Stimulated activated CD4-positive, alpha-beta T cell treated with anti-CD3 and anti-CD28 coated beads, Interleukin-1b, Interleukin-23, amount 100 ng/mL, for 24 hours (primary cell): ENCODE results near the gene DLX6.

ENCODE experiments used
- DNase-seq, 4 experiments: peaks; one replicate each; pipeline ENCODE4 v3.0.0-alpha.2; 2020; ENCODE audit warnings: low read depth in 4 of 4, low spot score in 1 of 4

DLX6 gene

DNA sequence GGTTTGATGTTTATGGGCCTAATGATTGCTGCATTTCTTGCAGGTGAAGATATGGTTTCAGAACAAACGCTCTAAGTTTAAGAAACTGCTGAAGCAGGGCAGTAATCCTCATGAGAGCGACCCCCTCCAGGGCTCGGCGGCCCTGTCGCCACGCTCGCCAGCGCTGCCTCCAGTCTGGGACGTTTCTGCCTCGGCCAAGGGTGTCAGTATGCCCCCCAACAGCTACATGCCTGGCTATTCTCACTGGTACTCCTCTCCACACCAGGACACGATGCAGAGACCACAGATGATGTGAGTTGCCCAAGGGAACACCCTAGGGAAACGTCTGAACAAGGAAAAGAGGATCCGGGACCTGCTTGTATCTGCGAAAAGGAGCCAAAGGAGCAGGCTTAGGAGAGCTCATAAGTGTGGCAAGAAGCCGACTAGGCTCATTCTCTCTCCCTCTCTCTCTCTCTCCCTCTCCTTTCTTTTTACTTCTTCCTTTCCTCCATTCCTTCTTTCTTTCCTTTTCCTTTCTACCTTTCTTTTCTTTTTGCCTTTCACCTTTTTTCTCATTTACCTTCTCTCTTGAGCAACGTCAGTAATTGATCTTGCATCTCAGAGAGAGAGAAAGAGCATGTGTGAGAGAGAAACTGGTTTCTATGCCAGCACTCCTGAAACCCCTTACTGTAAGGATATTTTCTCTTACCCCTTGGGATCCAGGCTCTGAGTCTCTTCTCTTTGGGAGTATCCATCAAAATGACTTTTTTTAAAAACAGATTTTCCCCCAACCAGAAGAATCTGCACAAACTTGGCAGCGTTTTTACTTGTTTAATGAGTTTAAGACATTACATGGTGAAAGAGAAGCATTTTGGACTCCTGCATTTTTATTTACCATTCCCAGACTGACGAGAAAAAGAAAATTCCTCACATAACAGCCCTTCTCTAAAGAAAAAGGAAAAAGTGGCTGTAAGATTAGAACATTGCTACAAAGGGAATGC is 4.7 kb downstream of the DLX6 start:
- DNase-seq, result no peak

DNA sequence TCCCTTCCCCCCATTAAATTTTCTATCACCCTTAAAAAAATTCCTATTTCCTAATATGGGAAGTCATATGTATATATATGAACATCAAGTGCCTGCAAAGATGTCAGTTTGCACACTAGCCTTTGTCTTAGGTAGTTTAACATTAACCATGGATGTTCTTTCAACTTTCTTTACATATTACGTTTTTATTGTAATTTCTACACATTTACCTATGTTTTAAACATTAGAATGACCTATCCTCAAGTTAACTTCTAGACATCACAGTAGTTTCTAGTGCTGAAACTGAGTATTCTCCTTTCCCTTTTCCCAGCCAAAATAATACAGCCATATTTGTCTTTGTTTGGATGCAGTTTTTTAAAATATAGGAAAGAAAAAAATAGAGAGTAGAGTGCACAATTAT is 5.8 kb downstream of the DLX6 start:
- DNase-seq, result no peak

DNA sequence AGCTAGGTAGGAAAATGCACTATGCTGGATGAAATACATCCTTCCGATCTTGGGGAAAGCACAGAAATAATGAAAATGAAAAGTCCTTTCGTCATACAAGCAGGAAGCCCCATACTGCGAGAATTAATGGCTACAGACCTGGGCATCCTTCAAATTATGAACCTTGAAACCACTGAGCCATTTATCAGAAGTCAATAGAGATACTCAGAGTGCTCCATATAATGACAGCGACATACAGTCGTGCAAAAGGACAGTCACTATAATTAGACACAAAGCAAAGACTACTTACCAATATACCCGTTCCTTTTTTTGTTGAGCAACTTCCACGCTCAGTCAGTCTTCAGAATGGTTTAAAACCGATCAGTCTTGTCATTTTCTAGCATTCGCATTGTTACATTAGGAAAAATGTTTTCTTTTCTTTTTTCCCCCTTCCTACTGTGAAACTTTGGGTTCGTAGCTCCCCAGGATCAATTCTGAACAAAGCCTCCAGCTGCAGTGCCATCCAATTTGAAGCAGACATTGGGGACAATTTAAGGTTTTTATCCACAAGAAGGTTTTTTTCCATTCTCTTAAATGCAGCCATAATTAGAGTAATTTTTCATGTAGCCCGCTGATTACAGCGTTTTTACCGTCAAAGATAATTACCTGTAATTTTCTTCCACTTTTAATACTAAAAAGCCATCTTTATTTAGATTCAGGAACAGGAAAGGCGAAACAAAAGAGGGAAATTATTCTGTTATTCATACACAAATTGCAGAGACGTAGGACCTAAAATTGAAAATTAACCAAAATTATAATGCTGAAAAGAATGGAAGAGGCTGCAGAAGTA is 6.4 kb downstream of the DLX6 start:
- no peak for DNase-seq

DNA sequence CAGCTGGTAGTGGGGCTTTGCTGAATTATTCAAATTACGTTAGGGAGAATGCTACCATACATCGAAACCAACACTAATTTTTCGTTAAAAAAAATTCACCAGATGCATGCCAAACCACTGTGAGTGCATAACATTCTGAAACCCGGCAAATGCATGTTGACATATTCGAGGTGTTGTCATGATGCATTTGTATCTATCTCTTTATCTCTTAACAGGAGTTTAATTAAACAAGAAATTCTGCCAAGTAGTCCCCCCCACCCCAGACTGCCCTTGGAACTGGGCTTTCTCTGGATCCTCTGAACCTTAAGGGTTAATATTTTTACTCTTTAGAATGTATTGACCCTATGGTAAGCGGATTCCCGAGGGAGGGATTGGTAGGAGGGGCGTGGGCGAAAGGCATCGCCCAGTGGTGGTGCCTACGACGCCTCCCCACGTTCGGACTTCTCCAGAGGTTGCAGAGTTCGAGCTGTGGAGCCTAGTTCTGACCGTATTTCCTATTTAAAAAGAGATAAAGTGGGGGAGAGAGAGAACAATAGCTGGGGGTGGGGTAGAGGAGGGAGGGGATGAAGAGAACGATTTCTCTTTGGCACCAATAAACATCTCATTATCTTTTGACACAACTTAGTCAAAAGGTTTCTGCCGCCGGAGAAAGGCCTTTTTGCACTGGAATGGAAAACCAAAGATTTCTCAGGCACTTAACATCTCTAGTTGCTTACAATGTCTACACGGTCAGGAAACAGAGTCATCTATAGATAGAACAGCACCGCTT is 7.2 kb downstream of the DLX6 start:
- DNase-seq, result no peak

DNA sequence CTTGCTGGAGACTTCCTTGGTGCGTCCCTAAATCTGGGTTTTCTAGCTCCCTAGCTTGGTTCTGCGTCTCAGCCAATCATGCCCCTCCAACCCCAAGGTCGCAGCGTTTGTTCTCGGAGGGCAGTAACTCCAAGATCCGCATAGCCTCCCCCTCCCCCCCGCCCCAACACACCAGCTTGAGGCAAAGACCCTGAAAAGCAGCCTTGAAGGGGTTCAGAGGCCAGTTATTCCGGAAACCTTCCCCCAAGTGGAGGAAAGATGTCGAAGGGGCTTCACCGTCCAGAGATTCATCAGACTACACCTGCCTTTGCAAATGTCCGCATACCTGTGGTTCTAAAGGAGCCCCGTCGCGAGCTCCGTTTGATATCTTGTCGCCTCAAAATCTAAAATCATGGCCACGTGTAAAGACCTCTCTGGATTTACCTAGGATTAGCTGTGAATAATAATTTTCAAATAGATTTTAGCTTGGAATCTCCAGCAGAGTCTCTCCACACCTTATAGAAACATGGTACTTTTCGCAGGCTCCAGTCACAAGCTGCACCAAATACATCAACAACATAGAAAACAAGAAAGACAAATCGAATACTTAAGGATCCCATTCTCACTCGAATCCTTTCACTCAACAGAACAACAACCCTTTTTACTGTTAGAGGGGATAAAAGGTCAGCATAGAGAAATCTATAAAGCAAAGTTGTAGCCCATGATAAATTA is 7.9 kb downstream of the DLX6 start:
- DNase-seq, result no peak

DNA sequence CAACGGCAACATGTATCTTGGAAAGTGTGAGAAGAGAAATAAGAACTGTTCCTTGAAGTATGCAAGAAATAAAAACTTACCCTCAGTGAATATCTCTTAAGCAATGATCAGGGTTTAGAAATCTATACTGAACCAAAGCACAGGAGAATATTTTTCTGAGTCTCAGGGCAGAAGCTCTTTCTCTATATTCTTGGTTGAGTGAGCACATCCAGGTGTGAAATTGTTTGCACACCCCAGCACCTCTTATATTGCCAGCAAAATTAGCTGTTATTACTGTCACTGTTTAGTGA is 8.4 kb downstream of the DLX6 start:
- DNase-seq, result no peak

DNA sequence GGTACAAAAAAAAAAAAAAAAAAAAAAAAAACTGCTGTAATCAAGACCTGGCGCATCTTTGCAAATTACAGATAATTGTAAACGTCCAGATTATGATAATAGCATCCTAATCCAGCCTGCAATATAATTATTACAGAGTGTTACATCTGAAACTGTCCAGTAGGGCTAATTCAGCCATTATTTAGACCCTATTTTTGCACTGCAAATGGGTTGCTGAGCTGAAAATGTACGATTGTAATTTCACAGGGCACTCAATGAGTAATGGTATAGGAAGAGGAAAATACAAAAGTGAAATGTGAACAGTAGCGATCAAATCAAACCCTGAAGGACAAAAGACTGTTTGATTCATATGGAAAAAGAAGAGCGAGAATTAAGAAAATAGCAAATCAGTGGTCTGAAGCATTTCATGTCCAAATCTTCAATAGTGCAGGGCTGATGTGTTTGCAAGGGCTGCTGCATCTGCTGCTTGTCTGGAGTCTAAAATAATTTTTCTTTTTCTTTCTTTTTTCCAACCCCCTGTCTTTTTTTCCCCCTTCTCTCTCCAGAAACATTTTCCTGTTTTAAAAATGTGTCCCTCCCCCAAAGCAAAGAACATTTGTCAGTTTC is 8.9 kb downstream of the DLX6 start:
- no peak for DNase-seq

DNA sequence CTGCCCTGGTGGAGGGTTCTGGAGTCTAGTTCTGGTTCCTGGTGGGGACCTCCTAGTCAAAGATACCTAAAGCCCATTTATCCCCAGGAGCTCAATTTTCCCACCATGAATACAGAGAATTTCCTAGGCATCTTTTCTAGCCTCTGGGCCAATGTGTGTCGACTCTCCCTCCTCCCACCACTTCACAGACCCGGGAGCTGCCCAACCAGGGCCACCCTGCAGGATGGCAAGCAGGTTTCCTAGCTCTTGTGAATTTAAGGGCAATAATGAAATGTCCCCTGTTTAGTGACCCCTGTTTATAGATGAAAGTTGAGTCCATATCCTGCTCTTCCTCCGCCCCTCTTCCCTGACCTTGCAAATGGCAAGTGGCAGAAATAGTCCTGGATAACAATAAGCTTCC is 9.9 kb downstream of the DLX6 start:
- no peak for DNase-seq

DNA sequence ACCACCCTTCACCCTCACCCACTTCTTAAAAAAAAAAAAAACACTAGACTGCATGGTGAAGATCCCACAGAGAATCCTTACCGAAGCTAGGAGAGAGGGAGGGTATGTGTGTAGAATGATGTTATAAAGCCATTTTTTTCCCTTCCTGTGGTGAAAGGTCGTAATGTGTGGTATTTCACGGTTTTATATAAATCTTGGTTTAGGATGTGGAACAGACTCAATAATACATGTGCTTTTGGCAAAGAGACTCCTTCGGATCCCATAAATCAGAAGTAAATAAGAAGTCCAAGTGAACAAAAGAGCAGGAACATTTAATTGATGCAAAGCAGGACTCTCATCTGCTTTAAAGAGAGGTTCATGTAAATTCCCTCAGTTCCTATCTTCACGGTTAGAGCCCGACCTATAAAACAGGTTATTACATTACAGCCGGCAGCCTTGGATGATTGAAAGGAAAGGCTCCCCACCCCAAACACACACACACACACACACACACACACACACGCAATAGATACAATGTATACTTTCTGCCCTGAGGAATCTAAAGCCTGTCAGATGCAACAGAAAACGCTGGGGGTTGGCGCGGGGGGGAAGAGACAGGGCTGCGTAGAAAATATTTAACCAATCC is 10.5 kb downstream of the DLX6 start:
- no peak for DNase-seq

DNA sequence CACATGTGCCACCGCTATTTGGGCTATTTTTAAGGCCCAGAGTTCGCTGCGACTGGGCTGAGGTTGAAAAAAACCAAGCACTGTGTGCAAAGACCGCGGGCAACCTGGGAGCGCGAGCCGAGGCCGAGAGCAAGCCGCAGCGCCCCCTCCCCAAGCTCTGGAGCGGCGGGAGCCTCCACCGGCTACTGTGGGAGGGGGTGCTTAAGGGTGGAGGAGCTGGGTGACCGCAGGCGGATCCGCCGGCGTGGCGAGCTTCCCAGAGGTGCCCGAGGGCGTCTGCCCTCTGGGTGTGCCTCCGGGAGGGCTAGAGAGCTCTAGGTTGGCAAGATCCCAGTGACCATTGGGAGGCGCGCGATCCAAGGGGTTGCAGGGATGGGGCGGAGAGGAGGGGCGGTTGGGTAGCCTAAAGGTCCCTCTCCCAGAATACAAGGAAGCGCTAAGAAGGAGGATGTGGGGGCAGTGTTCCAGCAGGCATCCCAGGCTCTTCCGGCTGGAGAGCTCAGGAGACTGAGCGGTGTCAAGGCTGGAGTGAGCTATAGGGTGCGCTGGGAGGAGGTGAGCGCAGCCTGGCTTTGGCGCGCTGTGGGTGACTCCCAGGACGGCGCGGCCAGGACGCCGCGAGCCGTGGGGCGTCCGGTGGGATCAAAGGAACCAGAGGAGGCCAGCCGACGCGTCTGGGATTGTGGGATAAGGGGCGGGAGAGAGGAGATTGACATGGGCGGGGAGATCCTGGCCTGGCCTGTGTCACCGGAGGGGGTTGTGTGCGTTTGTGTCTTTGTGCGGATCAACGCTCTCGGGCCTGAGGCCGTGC is 11.2 kb downstream of the DLX6 start:
- no peak for DNase-seq

DNA sequence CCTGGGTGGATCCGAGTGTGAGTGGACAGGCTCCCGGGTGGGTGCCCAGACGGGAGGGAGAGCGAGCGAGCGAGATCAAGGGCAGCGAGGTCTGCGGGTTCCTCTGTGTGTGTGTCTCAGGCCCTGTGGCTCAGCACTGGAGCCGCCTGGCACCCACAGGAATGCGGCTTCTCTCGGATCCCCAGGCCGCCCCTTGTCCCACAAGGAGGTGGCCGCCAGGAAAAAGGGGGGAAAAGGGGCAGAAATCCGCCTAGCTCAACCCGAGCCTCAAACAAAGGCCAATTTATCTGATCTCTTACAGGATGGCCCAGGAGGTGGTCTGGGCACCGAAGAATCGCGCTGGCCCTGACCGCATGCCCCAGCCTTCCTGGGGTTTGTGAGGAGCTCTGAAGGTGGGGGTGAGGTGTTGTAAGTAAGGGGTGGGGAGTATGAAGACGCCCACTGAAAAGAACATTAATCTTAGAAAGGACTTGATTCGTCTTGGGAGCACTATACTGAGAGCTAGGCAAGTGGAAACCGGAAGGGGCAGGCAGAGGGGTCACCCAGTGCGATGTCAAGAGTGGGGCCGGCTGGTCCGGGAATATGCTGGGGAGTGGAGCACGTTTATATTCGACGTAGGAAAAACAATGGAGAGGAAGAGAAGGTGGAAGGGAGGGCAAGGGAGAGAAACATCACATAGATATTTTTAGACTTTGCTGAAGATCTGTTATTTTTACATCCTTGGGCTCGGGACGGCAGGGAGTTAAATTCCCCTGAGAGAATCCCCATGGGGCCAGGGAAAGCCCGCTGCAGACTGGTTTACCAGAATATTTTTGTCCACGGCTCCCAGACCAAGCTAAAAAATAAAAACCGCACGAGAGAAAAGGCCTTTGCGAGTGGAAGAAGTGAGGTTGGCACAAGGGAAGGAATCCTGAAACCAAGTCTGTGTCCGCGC is 12.1 kb downstream of the DLX6 start:
- DNase-seq, result no peak

DNA sequence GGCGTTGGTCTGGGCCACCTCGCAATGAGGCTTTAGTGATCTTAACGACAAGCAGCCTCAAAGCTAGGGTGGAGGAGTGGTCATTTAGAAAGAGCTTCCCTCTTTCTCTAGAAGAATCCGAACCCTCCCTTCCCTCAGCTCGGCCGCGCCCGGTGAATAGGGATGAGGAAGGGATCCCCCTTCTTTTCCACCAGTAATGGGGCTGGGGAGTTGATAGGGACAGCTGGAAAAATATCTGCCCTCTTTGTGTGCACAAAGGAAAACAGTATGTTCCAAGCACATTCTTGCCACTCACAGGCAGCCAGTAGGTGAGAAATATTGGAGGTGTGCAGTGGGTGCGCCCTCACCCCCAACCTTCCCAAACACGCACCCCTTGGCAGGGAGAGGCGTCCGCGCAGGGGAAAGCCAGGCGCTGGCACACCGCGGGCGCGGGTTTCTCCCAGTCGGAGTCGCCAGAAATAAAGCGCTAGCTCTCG is 12.8 kb downstream of the DLX6 start:
- DNase-seq, result no peak

DNA sequence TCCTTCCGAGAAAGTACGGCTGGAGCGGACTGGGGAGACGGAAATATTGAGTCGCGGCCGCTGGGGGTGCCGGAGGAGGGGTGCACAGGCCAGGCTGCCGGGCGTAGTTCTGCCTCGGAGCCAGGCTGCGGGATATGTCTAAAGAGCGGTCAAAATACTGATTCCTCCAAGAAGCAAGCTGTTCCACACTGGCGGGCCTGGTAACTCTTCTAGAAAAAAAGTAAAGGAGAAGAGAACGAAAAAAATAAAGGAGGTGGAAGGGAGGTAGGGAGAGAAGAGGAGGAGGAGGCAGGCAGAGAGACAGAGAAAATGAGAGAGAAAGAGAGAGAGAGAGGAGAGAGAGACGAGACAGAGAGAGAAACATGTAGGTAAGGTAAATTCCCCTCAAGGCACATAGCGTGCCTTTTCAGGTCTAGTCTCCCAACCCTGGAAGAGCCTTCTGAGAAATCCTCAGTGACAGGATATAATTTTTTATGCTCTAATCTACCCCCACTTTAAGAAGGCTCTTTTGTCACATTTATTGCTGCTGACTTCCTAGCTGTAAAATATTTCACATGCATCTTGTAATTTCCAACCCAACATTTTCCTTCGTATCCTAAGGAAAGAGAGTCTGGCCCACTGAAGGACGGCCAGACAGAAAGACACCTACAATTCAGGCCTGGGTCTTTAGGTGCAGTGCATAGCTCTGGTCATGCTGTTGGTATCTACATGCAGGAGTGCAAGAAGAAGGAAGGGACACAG is 13.6 kb downstream of the DLX6 start:
- no peak for DNase-seq

DNA sequence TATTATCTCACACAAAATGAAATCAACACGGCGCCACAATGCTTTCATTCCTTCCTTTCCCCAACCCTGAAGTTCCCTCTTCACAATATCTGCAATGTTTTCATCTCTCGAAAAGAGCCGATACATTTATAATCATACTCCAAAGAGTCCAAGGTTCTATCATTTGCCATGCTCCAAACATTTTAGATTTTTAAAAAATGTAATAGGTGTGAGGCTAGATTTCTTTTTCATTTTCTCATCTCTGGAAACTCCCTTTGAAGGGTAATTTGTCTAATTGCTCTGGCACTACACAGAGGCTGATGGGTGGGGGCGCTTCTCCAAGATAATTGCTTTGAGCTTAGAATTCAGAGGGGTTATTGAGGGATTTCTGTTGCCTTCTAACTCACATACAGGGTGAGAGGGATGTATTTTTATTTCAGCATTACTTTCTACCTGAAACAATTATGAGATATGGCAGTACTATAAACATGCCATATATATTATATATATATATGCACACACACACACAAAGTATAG is 14.4 kb downstream of the DLX6 start:
- no peak for DNase-seq

DNA sequence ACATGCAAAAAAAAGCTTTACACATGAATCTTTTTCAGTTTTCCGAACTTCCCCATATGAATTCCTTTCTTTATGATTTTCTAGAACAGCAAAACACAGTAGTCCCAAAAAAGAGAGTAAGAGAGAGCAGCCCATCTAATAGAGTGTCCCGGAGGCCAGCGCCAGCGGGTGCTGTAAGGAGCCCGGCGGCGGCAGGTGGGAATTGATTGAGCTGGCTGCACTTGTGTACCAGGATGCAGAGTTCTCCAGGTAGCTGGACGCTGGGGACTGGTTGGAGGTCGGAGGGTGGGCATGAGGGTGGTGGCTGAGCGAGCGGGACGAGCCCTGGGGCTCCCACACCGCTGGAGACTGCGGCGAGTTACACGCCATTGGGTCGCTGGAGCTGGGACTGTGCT is 15.2 kb downstream of the DLX6 start:
- no peak for DNase-seq

DNA sequence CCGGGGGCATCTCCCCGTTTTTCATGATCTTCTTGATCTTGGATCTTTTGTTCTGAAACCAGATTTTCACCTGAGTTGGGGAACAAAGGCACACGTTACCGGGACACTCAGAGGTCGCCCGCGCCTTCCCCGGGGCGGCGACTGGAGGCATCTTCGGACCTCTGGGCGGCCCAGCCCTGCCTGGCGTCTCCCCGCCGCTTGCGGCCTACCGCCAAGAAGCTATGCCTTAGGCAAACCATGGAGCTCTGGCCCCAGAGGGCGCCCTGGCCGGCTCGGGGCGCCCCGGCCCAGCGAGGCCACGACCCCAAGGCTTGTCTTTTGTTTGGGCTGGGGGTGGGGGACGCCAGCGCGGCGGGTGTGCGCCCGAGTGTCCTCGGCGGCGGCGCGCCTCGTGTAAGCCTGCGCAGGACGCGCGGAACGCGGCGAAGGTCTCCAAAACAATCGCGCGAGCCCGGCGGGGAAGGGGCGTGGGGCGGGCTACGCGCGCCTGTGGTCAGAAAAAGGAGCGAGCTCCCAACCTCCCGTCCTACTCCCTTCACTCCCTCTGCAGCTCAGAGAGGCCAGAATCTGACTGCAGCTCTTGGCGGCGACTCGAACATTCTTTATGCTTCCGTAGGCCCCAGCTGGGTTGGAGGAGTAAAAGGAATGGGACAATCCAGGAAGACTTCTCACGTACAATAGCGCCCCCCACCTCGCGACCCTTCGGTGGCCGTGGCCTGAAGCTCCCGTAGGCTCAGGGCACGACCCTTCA is 15.8 kb downstream of the DLX6 start:
- no peak for DNase-seq
